SK-N-MC (cell line): ENCODE data around the gene KCNS3.

Experiments
- DNase-seq: peaks from one replicate; pipeline ENCODE4 v3.0.0-alpha.2; 2011; ENCODE audit warnings: low read depth, low spot score
- H3K27ac ChIP-seq: fragments of 200-600 bp; sonication (generic); 2 replicates; pipeline ENCODE4 v1.5.1; 2016; ENCODE audit warnings: mixed run types
- H3K36me3 ChIP-seq: fragments of 200-600 bp; sonication (generic); 2 replicates; pipeline ENCODE4 v1.6.1; 2017; ENCODE audit warnings: antibody characterized with exemption, low read length, mixed read lengths; ENCODE audit not compliant: insufficient read depth
- H3K4me3 ChIP-seq: fragments of 200-600 bp; sonication (generic); 2 replicates; pipeline ENCODE4 v1.5.1; 2016
- H3K9ac ChIP-seq: fragments of 200-600 bp; sonication (generic); 2 replicates; pipeline ENCODE4 v1.8.0; 2017; ENCODE audit warnings: mixed run types, mixed read lengths; ENCODE audit not compliant: insufficient read length
- H3K9me3 ChIP-seq: fragments of 200-600 bp; sonication (generic); 2 replicates; pipeline ENCODE4 v1.6.1; 2017; ENCODE audit warnings: low read depth, mild to moderate bottlenecking, antibody characterized with exemption, low read length, moderate library complexity, mixed read lengths
- EZH2 ChIP-seq: fragments of 200-600 bp; sonication (generic); IDR thresholded peaks from one replicate; pipeline ENCODE4 v1.6.1; 2017; ENCODE audit warnings: antibody characterized with exemption
- FOXP2 ChIP-seq: optimal IDR thresholded peaks from 2 replicates; pipeline ENCODE3; 2011; ENCODE audit warnings: mild to moderate bottlenecking, moderate library complexity; ENCODE audit not compliant: insufficient read depth; ENCODE audit errors: extremely low read length, control extremely low read depth
- POLR2AphosphoS5 ChIP-seq: IDR thresholded peaks from 2 replicates; pipeline ENCODE4 v1.6.1; 2012; ENCODE audit warnings: mild to moderate bottlenecking, low read depth, low read length, borderline replicate concordance

KCNS3 gene

GRCh38 chr2:17965196-17965595 is 86.7 kb downstream of the KCNS3 start:
- no peak for DNase-seq
- no peak overlapping the region for H3K9ac ChIP-seq
- no peak for TF ChIP-seq POLR2AphosphoS5
- no peak for TF ChIP-seq EZH2
- no peak for TF ChIP-seq FOXP2
- no peaks in the 10 kb centered on the region for H3K36me3 ChIP-seq
- H3K27ac ChIP-seq = no peak overlapping the region
- H3K4me3 ChIP-seq = no peak overlapping the region
- no peaks in the 10 kb centered on the region for H3K9me3 ChIP-seq

- Histone ChIP-seq H3K9me3 (no peaks in the 10 kb centered on the region), H3K4me3 (no peak overlapping the region), H3K9ac (no peak overlapping the region), H3K36me3 (no peaks in the 10 kb centered on the region), H3K27ac (no peak overlapping the region)
- TF ChIP-seq POLR2AphosphoS5 (no peak), FOXP2 (no peak), EZH2 (no peak)
- DNase-seq = no peak
Measured at GRCh38 chr2:17966798-17967197, 88.3 kb downstream of the KCNS3 start.

- H3K36me3 ChIP-seq = no peaks in the 10 kb centered on the region
- H3K9me3 ChIP-seq = no peaks in the 10 kb centered on the region
- DNase-seq = no peak
- TF ChIP-seq FOXP2 = no peak
- TF ChIP-seq POLR2AphosphoS5 = no peak
- no peak for TF ChIP-seq EZH2
- no peak overlapping the region for H3K27ac ChIP-seq
- H3K4me3 ChIP-seq = no peak overlapping the region
- H3K9ac ChIP-seq = no peak overlapping the region
Measured at GRCh38 chr2:17969661-17970060, 91.2 kb downstream of the KCNS3 start.

- Histone ChIP-seq H3K4me3 (no peak overlapping the region), H3K9ac (no peak overlapping the region), H3K36me3 (no peaks in the 10 kb centered on the region), H3K27ac (no peak overlapping the region), H3K9me3 (no peaks in the 10 kb centered on the region)
- no peak for TF ChIP-seq EZH2
- TF ChIP-seq FOXP2 = no peak
- no peak for TF ChIP-seq POLR2AphosphoS5
- DNase-seq = no peak
Measured at GRCh38 chr2:17971531-17972125, 93.2 kb downstream of the KCNS3 start.

- DNase-seq = no peak
- no peak overlapping the region for H3K9ac ChIP-seq
- no peak for TF ChIP-seq POLR2AphosphoS5
- no peak for TF ChIP-seq FOXP2
- TF ChIP-seq EZH2 = no peak
- H3K36me3 ChIP-seq = no peaks in the 10 kb centered on the region
- H3K27ac ChIP-seq = no peak overlapping the region
- no peaks in the 10 kb centered on the region for H3K9me3 ChIP-seq
- H3K4me3 ChIP-seq = no peak overlapping the region
Measured at GRCh38 chr2:17972991-17973390, 94.5 kb downstream of the KCNS3 start.

DNA sequence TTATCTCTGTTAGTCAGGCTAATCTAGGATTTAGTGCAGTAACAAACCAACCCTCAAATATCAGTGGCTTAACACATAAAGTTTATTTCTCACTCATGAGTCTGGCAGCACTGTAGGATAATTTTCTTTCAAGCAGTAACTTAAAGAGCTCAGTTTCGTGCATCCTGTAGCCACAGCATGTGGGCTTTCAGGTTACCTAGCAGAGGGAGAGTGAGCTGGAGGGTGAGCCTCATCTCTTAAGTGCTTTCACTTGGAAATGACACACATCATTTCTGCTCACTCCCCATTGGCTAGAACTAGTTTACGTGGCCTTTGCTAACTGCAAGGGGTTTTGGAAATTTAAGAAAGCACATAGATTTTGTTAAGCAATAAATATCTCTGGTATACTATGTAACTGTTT is 96.9 kb downstream of the KCNS3 start:
- H3K9ac ChIP-seq = no peak overlapping the region
- TF ChIP-seq POLR2AphosphoS5 (no peak), FOXP2 (no peak), EZH2 (no peak)
- no peak overlapping the region for H3K27ac ChIP-seq
- DNase-seq = no peak
- no peaks in the 10 kb centered on the region for H3K36me3 ChIP-seq
- H3K4me3 ChIP-seq = no peak overlapping the region
- H3K9me3 ChIP-seq = no peaks in the 10 kb centered on the region

- TF ChIP-seq POLR2AphosphoS5 (no peak), FOXP2 (no peak), EZH2 (no peak)
- no peak overlapping the region for H3K27ac ChIP-seq
- H3K36me3 ChIP-seq = no peaks in the 10 kb centered on the region
- no peak overlapping the region for H3K9ac ChIP-seq
- no peak for DNase-seq
- H3K4me3 ChIP-seq = no peak overlapping the region
- no peaks in the 10 kb centered on the region for H3K9me3 ChIP-seq
Measured at GRCh38 chr2:17976871-17977746, 98.6 kb downstream of the KCNS3 start.

GRCh38 chr2:17979707-17980106 is 101.2 kb downstream of the KCNS3 start:
- no peak for TF ChIP-seq EZH2
- TF ChIP-seq POLR2AphosphoS5 = no peak
- TF ChIP-seq FOXP2 = no peak
- DNase-seq = no peak
- Histone ChIP-seq H3K27ac (no peak overlapping the region), H3K9ac (no peak overlapping the region), H3K9me3 (no peaks in the 10 kb centered on the region), H3K36me3 (no peaks in the 10 kb centered on the region), H3K4me3 (no peak overlapping the region)
